HCT116 (cell line): ENCODE results near the gene AGAP1. TPM values are rescaled to one million over a fixed set of nuclear protein-coding genes. Genes with fewer than 3 reads are reported as not detected.

Experiments used
- ATAC-seq: fragments of 200-7000 bp; cut with Tn5 transposase; 2 replicates; pipeline ENCODE4 v1.9.1; 2020; ENCODE audit warnings: mild to moderate bottlenecking, moderate library complexity
- BruUV-seq: library from RNA; stranded (reverse); fragments of 400-500 nt; replicated peaks from 2 replicates; lab custom pipeline; 2021; lab: Mats Ljungman, UMichigan
- CTCF ChIA-PET: fragments of 300-600 bp; sonication (Branson Sonifier 250); formaldehyde crosslinking; loops from one replicate; lab custom pipeline; 2021; ENCODE audit warnings: antibody characterized with exemption; lab: Charles Lee
- POLR2A ChIA-PET: fragments of 300-600, 350-600 bp; sonication (Branson Sonifier 250); formaldehyde crosslinking; loops from one replicate; lab custom pipeline; 2021; ENCODE audit warnings: antibody characterized with exemption; lab: Charles Lee
- RAD21 ChIA-PET, 2 experiments: fragments of 300-600 bp; sonication (Branson Sonifier 250); formaldehyde crosslinking; loops; one replicate each; lab custom pipeline; 2023; ENCODE audit warnings: low total read pairs in 2 of 2; ENCODE audit not compliant: uncharacterized antibody in 2 of 2, unreplicated experiment in 2 of 2, low non-redundant PET in 1 of 2; lab: Charles Lee
- DNase-seq: peaks from one replicate; pipeline ENCODE4 v3.0.0-alpha.2; 2010; ENCODE audit warnings: low read depth, low spot score
- H2AFZ ChIP-seq: fragments of 200-600 bp; shearing (Covaris generic), sonication (generic); 2 replicates; pipeline ENCODE4 v1.6.1; 2017; ENCODE audit warnings: low read depth, mixed run types, mixed read lengths, antibody characterized with exemption, low read length; ENCODE audit not compliant: poor library complexity, severe bottlenecking
- H3K27ac ChIP-seq: 2 replicates; pipeline ENCODE4 v1.5.1; 2012; ENCODE audit warnings: low read depth, low read length
- H3K27me3 ChIP-seq: fragments of 200-600 bp; sonication (generic); 2 replicates; pipeline ENCODE4 v1.6.1; 2016; ENCODE audit warnings: mixed run types, low read length, mixed read lengths; ENCODE audit not compliant: insufficient read depth
- H3K36me3 ChIP-seq, 2 experiments: fragments of 200-500 bp in 1 of 2; fragments of 200-600 bp in 1 of 2; sonication (Bioruptor generic) in 1 of 2; sonication (generic) in 1 of 2; 2 replicates each; pipeline versions ENCODE4 v1.5.1 to v1.6.1; 2014 to 2016; ENCODE audit warnings: low read length in 2 of 2, inconsistent platforms in 1 of 2, mixed read lengths in 1 of 2, mixed run types in 1 of 2; ENCODE audit not compliant: insufficient read depth in 2 of 2, control insufficient read depth in 1 of 2
- H3K4me1 ChIP-seq, 2 experiments: fragments of 200-600 bp in 1 of 2; sonication (generic) in 1 of 2; 2 replicates each; pipeline versions ENCODE4 v1.5.1 to v1.6.1; 2012 to 2017; ENCODE audit warnings: low read length in 2 of 2, inconsistent platforms in 1 of 2, mild to moderate bottlenecking in 1 of 2, mixed read lengths in 1 of 2, mixed run types in 1 of 2, moderate library complexity in 1 of 2; ENCODE audit not compliant: insufficient read depth in 2 of 2, control insufficient read depth in 1 of 2
- H3K4me2 ChIP-seq: fragments of 200-600 bp; sonication (generic); 2 replicates; pipeline ENCODE4 v1.6.1; 2017; ENCODE audit warnings: mixed run types, low read length, mixed read lengths
- H3K4me3 ChIP-seq, 2 experiments: fragments of 200-600 bp in 1 of 2; sonication (generic) in 1 of 2; replicated peaks in 1 of 2; 2 replicates each; pipeline ENCODE4 v1.5.1; 2011 to 2016; ENCODE audit warnings: low read length in 2 of 2, control low read depth in 1 of 2, low read depth in 1 of 2, mild to moderate bottlenecking in 1 of 2, mixed read lengths in 1 of 2, mixed run types in 1 of 2
- H3K79me2 ChIP-seq: fragments of 200-600 bp; sonication (generic); 2 replicates; pipeline ENCODE4 v1.6.1; 2017; ENCODE audit warnings: mild to moderate bottlenecking, mixed run types, low read length, moderate library complexity, mixed read lengths; ENCODE audit not compliant: insufficient read depth
- H3K9ac ChIP-seq: fragments of 200-600 bp; sonication (generic); 2 replicates; pipeline ENCODE4 v1.6.1; 2016; ENCODE audit warnings: low read length, mixed read lengths
- H3K9me2 ChIP-seq: fragments of 200-600 bp; sonication (generic), shearing (Covaris generic); 2 replicates; pipeline ENCODE4 v1.6.1; 2017; ENCODE audit warnings: mixed run types, mild to moderate bottlenecking, moderate library complexity; ENCODE audit not compliant: insufficient read depth
- H3K9me3 ChIP-seq, 2 experiments: fragments of 200-500 bp in 1 of 2; fragments of 200-600 bp in 1 of 2; sonication (Bioruptor generic) in 1 of 2; sonication (generic) in 1 of 2; 2 replicates each; pipeline ENCODE4 v1.6.1; 2014 to 2017; ENCODE audit warnings: low read length in 2 of 2, mixed read lengths in 2 of 2, inconsistent platforms in 1 of 2, low read depth in 1 of 2, mild to moderate bottlenecking in 1 of 2, mixed run types in 1 of 2, moderate library complexity in 1 of 2; ENCODE audit not compliant: control insufficient read depth in 1 of 2, insufficient read depth in 1 of 2
- H4K20me1 ChIP-seq: fragments of 200-600 bp; sonication (generic), shearing (Covaris generic); 2 replicates; pipeline ENCODE4 v1.6.1; 2017; ENCODE audit warnings: mixed run types, mild to moderate bottlenecking, moderate library complexity; ENCODE audit not compliant: insufficient read depth
- CTCF ChIP-seq, 3 experiments: fragments of 200-600 bp in 1 of 3; sonication (generic) in 1 of 3; IDR thresholded peaks in 2 of 3; conservative IDR thresholded peaks in 1 of 3; 2 replicates each; pipeline ENCODE4 v1.5.1; 2012 to 2017; ENCODE audit warnings: low read depth in 2 of 3, low read length in 2 of 3, antibody characterized with exemption in 1 of 3, borderline replicate concordance in 1 of 3, control low read depth in 1 of 3, mild to moderate bottlenecking in 1 of 3, mixed read lengths in 1 of 3, mixed run types in 1 of 3, moderate library complexity in 1 of 3; ENCODE audit not compliant: insufficient read depth in 1 of 3
- EZH2 ChIP-seq: fragments of 200-600 bp; sonication (generic); IDR thresholded peaks from 2 replicates; pipeline ENCODE4 v1.6.1; 2017; ENCODE audit warnings: antibody characterized with exemption, mixed run types
- EZH2phosphoT487 ChIP-seq: fragments of 200-600 bp; IDR thresholded peaks from 2 replicates; pipeline ENCODE4 v1.6.1; 2018; ENCODE audit warnings: antibody characterized with exemption, borderline replicate concordance
- REST ChIP-seq: IDR thresholded peaks from 2 replicates; pipeline ENCODE4 v1.6.1; 2012; ENCODE audit warnings: low read depth
- SIN3A ChIP-seq: IDR thresholded peaks from 2 replicates; pipeline ENCODE4 v1.6.1; 2012; ENCODE audit warnings: low read depth
- SRF ChIP-seq: IDR thresholded peaks from 2 replicates; pipeline ENCODE4 v1.6.1; 2012; ENCODE audit warnings: low read depth
- TCF7L2 ChIP-seq: IDR thresholded peaks from 2 replicates; pipeline ENCODE4 v1.7.0; 2011; ENCODE audit warnings: borderline replicate concordance, inconsistent platforms; ENCODE audit not compliant: insufficient read depth, insufficient read length; ENCODE audit errors: extremely low read depth
- ZNF274 ChIP-seq: fragments of 200-500 bp; sonication (Bioruptor generic); IDR thresholded peaks from 2 replicates; pipeline ENCODE4 v1.6.1; 2014; ENCODE audit warnings: mild to moderate bottlenecking, low read depth, low read length, inconsistent platforms
- intact Hi-C: fragments of 100-400 bp; cut with micrococcal nuclease; formaldehyde crosslinking; loops from 2 replicates; pipeline ENCODE4 v1.10.0; 2022
- total RNA-seq: library from RNA; stranded (reverse); gene quantifications from one replicate; pipeline ENCODE4 v1.2.1, GENCODE V29; 2021; ENCODE audit not compliant: unreplicated experiment

Gene AGAP1
- total RNA-seq, 1 experiment from 2014 or later = 43.8 TPM

- H4K20me1 ChIP-seq = peaks cover 8% of the 10 kb centered on the region; the same call in 1 of the 2 replicates
- no peaks in the 10 kb centered on the region for H3K27me3 ChIP-seq
- H3K79me2 ChIP-seq = peaks cover 89% of the 10 kb centered on the region
- TF ChIP-seq EZH2 (no peak), CTCF (IDR thresholded peaks at IDR 0.05 in 2 of 3, conservative IDR thresholded peaks at IDR 0.05 in 1 of 3; ENCODE audit: borderline replicate concordance in 1 of 3, insufficient read depth in 1 of 3, low read depth in 2 of 3, low read length in 2 of 3) (no peak), ZNF274 (no peak), SRF (no peak), TCF7L2 (no peak), SIN3A (no peak), EZH2phosphoT487 (no peak), REST (no peak)
- no peak overlapping the region for H3K4me2 ChIP-seq
- ChIA-PET POLR2A (no interaction called here), CTCF (no interaction called here), RAD21 (no interaction called here)
- H3K9ac ChIP-seq = no peak overlapping the region
- no TSS peak for BruUV-seq
- H3K9me3 ChIP-seq = no peaks in the 10 kb centered on the region
- no peak overlapping the region for H2AFZ ChIP-seq
- DNase-seq (no peak), ATAC-seq (no peak)
- H3K27ac ChIP-seq = no peak overlapping the region
- H3K4me3 ChIP-seq = no peak overlapping the region
- no peaks in the 10 kb centered on the region for H3K4me1 ChIP-seq
- intact Hi-C loops = no loop called here
- H3K36me3 ChIP-seq = no peaks in the 10 kb centered on the region
- H3K9me2 ChIP-seq = no peaks in the 10 kb centered on the region
Observed at GRCh38 chr2:235523486-235524150, 29.8 kb downstream of the AGAP1 start.
